HG02970 (cell line): Measurements from ENCODE around the gene DIRAS3.
"Not testable (repeated sequence)": the region's sequence is repeated elsewhere in the genome, so short reads cannot be mapped to it uniquely, and the experiment has no call there.

Source experiments
- ATAC-seq: cut with Tn5 transposase; IDR thresholded peaks from one replicate; pipeline ENCODE4 v1.9.1; 2021; ENCODE audit warnings: mild to moderate bottlenecking, moderate library complexity, moderate number of reproducible peaks; ENCODE audit not compliant: unreplicated experiment, low FRiP score

The DIRAS3 gene

GRCh38 chr1:68028566-68028965 lies 21.9 kb downstream of the DIRAS3 start:
- no peak for ATAC-seq

DNA sequence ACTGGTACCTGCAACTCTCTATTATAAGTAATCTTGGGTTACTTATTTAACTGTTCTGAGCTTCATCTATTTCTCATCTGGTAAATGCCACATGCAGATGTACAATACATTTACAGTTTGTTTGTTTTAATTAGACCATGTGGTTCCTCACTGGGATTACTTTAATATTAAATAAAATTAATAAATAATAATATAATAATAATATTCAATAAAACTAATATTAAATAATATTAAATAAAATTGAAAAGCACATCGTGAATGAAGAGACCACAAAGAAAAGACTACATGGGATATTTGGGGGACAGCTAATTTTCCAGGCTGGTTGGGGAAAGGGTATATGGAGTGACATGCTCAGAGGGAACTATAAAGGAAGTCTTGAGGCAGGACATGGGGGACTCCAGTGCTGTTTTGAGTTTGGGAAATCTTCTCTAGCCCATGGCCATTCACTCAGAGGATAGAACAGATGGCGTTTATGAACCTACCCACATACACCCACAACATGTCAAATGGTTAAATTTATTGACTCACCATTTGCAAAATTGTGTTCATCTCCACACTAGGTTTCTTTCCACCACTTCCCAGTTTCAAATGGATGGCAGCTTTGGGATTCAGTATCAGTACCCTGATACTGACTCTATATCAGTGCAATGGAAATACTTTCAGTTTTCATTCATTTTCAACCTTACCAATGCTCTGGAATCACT lies 25.6 kb downstream of the DIRAS3 start:
- no peak for ATAC-seq

DNA sequence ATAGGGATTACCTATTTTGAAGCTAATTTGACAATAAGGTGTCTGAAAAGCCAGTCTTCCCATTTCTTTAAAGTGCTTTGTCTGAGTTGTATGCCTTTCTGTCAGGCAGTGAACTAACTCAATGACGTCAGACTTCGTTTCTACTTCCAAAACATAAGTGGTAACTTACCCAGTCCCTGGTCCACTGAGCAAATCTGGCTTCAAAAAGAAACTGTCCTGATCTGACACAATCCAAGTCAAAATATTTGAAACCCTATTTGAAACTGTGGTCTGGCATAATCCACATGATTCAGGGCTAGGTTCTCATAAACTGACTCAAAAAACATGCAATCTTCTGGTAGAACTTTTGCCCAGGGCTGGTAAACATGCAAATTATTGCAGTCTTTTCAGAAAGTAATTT lies 34.0 kb downstream of the DIRAS3 start:
- ATAC-seq: no peak

GRCh38 chr1:68015971-68016370 lies 34.5 kb downstream of the DIRAS3 start:
- ATAC-seq: no peak

- no peak for ATAC-seq
Observed at GRCh38 chr1:68015369-68015768, 35.1 kb downstream of the DIRAS3 start.

DNA sequence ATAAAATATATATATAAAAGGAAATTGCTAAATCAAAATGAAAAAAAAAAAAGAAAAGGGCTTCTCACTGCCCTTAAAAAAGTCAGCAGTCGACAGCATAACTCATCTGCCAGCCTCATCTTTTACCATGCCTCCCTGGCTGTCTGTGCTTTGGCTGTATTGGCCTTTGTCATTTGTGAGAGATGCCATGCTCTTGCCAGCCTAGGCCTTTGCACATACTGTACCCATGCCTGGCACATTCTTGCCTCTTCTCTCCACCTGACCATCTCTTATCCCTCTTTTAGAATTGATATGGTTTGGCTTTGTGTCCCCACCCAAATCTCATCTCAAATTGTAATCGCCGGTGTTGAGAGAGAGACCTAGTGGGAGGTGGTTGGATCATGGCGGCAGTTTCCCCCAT lies 37.1 kb downstream of the DIRAS3 start:
- no peak for ATAC-seq

DNA sequence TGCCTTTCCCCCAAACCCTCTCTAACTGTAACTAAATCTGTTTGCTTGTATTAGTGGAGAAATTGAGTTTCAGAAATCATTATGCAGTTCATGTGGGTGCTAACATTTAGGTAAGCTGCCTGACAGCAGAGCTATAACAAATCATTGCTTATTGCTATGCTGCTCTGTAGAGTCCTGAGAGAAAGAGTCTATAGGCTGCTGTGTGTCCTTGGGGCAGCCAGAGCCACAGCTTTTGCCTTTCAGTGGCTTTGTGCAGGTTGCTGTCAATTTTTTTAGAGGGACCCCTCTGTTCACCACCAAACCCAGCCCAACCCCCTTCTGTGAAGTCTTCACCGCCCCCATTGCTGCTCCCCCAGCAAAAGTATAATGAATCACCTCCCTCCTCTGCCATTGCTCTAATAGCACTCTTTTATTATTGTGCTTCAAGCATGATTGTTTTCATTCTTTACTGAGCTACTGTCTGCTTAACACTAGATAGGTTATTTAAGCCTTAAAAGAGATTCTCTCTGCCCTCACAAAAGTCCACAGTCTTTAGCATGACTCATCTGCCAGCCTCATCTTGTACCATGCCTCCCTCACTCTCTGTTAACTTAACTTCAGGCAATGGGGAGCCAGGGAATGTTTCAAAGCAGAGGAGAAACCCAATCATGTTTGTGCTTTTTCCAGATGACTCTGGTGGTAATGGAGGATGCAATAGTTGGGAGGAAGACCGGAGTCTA lies 38.6 kb downstream of the DIRAS3 start:
- ATAC-seq: no peak

- no peak for ATAC-seq
Observed at GRCh38 chr1:68010543-68010942, 39.9 kb downstream of the DIRAS3 start.

DNA sequence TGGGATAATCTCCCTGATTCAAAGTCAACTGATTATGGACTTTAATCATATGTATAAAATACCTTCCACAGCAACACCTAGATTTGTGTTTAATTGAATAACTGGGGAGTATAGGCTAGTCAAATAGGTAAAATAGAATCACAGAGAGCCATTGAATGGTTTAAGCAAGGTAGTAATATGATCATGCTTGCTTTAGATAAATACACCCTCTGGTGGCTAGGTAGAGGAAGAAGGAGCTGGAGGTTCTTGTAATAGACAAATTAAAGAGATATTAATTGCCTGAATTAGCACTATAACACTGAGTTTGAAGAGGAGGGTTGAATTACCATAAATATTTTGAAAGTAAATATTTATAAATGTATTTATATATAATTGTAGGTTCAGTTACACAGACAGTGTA lies 40.3 kb downstream of the DIRAS3 start:
- no peak for ATAC-seq

DNA sequence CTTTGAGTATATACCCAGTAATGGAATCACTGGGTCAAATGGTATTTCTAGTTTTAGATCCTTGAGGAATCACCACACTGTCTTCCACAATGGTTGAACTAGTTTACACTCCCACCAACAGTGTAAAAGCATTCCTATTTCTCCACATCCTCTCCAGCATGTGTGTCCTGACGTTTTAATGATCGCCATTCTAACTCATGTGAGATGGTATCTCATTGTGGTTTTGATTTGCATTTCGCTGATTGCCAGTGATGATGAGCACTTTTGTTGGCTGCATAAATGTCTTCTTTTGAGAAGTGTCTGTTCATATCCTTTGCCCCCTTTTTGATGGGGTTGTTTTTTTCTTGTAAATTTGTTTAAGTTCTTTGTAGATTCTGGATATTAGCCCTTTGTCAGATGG lies 46.8 kb downstream of the DIRAS3 start:
- not testable (repeated sequence) for ATAC-seq

GRCh38 chr1:68000191-68000590 lies 50.2 kb downstream of the DIRAS3 start:
- ATAC-seq: no peak

GRCh38 chr1:67997746-67998145 lies 52.7 kb downstream of the DIRAS3 start:
- no peak for ATAC-seq
